Effector memory CD8-positive, alpha-beta T cell (primary cell): ENCODE results near the gene DNAH9.

Experiments used
- ATAC-seq: fragments of 150-1000 bp; cut with Tn5 transposase; replicated peaks from 2 replicates; pipeline ENCODE4 v1.10.0; 2021; ENCODE audit warnings: mild to moderate bottlenecking, moderate library complexity
- DNase-seq, 3 experiments: peaks; one replicate each; pipeline ENCODE4 v3.0.0; 2021
- H3K27ac Mint-ChIP-seq, 2 donors: one replicate each; pipeline ENCODE4 v1.8.0; 2022; ENCODE audit warnings: mild to moderate bottlenecking in 2 of 2, mixed read lengths in 2 of 2, moderate library complexity in 2 of 2
- H3K27me3 Mint-ChIP-seq, 2 donors: one replicate each; pipeline ENCODE4 v1.8.0; 2022; ENCODE audit warnings: mixed read lengths in 2 of 2
- H3K36me3 Mint-ChIP-seq: one replicate; pipeline ENCODE4 v1.8.0; 2022; ENCODE audit warnings: mild to moderate bottlenecking, moderate library complexity, mixed read lengths; ENCODE audit not compliant: insufficient read depth
- H3K4me1 Mint-ChIP-seq, 2 donors: one replicate each; pipeline ENCODE4 v1.8.0; 2022; ENCODE audit warnings: low read depth in 2 of 2, mixed read lengths in 2 of 2
- H3K4me3 Mint-ChIP-seq, 2 donors: one replicate each; pipeline ENCODE4 v1.8.0; 2022; ENCODE audit warnings: mild to moderate bottlenecking in 2 of 2, mixed read lengths in 2 of 2, moderate library complexity in 2 of 2
- H3K9me3 Mint-ChIP-seq, 2 donors: one replicate each; pipeline ENCODE4 v1.8.0; 2022; ENCODE audit warnings: mixed read lengths in 2 of 2

The DNAH9 gene

GRCh38 chr17:11622492-11622891, 24.2 kb downstream of the DNAH9 start:
- no peak for DNase-seq
- no peaks in the 10 kb centered on the region for H3K27me3 Mint-ChIP-seq
- no peak for ATAC-seq
- peaks cover 7 to 9% of the 10 kb centered on the region in 2 donors for H3K9me3 Mint-ChIP-seq
- H3K4me3 Mint-ChIP-seq = no peak overlapping the region
- H3K4me1 Mint-ChIP-seq = no peaks in the 10 kb centered on the region
- no peaks in the 10 kb centered on the region for H3K36me3 Mint-ChIP-seq
- H3K27ac Mint-ChIP-seq = no peak overlapping the region

DNA sequence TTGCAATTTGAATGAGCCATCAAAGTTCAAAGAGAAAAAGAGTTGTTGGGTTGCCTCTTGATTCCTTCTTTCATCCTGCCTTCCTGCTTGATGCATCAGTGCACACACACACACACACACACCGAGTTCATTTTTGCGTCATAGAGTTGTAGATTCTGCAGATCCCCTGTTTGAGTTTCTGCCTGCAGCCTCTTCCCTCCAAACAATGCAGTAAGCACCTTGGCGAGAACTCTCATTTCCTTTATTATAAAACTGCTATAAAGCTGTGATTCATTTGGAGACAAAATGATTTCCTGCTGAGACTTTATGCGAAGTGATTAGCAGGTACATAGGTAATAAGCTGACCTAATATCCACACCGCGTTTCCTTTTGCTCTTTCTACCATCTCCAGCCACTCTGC, 26.7 kb downstream of the DNAH9 start:
- Mint-ChIP-seq H3K36me3 (no peaks in the 10 kb centered on the region), H3K9me3 (peaks cover 7 to 9% of the 10 kb centered on the region in 2 donors), H3K27me3 (no peaks in the 10 kb centered on the region), H3K4me1 (no peaks in the 10 kb centered on the region), H3K27ac (no peak overlapping the region), H3K4me3 (no peak overlapping the region)
- ATAC-seq (no peak), DNase-seq (no peak)

- no peaks in the 10 kb centered on the region for H3K27me3 Mint-ChIP-seq
- no peak overlapping the region for H3K4me3 Mint-ChIP-seq
- H3K27ac Mint-ChIP-seq = no peak overlapping the region
- H3K4me1 Mint-ChIP-seq = no peaks in the 10 kb centered on the region
- peaks cover 7 to 9% of the 10 kb centered on the region in 2 donors for H3K9me3 Mint-ChIP-seq
- DNase-seq (no peak), ATAC-seq (no peak)
- no peaks in the 10 kb centered on the region for H3K36me3 Mint-ChIP-seq
Observed at GRCh38 chr17:11625878-11626277, 27.6 kb downstream of the DNAH9 start.

GRCh38 chr17:11627301-11627940, 29.2 kb downstream of the DNAH9 start:
- Mint-ChIP-seq H3K4me3 (no peak overlapping the region), H3K4me1 (no peaks in the 10 kb centered on the region), H3K27me3 (no peaks in the 10 kb centered on the region), H3K9me3 (peaks cover 7 to 9% of the 10 kb centered on the region in 2 donors), H3K27ac (no peak overlapping the region), H3K36me3 (no peaks in the 10 kb centered on the region)
- ATAC-seq = no peak
- no peak for DNase-seq

DNA sequence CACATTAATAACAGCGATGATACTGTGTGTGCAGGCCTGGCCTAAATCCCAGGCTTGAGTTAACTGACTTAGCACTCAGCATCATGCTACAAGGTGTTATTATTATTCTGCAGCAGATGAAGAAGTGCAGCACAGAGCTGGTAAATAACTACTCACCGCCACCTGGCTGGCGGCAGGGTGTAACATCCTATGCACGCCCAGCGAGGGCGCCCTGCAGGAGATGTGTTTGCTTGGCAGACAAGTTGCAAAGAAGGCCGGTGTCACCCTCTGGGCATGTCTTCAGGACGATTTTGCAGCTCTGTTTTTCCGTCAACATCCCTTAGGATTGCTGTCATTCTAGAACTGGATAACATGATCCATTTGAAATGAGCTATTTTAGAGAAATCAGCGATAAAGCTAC, 30.1 kb downstream of the DNAH9 start:
- ATAC-seq (no peak), DNase-seq (no peak)
- H3K36me3 Mint-ChIP-seq = no peaks in the 10 kb centered on the region
- H3K9me3 Mint-ChIP-seq = peaks cover 7 to 8% of the 10 kb centered on the region in 2 donors
- no peak overlapping the region for H3K4me3 Mint-ChIP-seq
- H3K4me1 Mint-ChIP-seq = no peaks in the 10 kb centered on the region
- no peaks in the 10 kb centered on the region for H3K27me3 Mint-ChIP-seq
- no peak overlapping the region for H3K27ac Mint-ChIP-seq

- no peak for ATAC-seq
Observed at GRCh38 chr17:11628831-11629230, 30.6 kb downstream of the DNAH9 start.

DNA sequence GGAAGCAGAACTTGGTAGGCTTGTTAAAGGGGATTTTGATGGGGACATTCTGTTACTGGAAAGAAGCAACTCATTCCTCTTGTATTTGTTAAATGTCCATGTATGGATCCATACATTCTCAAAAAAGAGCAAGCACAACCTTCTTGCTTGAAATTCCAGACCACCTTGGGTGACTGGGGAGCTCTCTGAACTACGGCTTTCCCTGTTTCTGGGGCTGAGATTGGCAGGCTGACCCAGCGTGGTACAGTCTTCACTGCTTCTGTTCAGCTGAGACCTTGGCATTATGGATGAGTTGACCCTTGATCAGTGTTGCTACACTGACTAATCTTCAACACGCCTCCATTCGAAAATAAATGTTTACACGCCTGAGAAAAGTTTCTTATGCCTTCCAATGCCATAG, 38.5 kb downstream of the DNAH9 start:
- no peaks in the 10 kb centered on the region for H3K27me3 Mint-ChIP-seq
- ATAC-seq = no peak

More at GRCh38 chr17:11628831-11629230, 30.6 kb downstream of the DNAH9 start:
- H3K36me3 Mint-ChIP-seq = no peaks in the 10 kb centered on the region
- H3K4me1 Mint-ChIP-seq = no peaks in the 10 kb centered on the region
- no peak overlapping the region for H3K4me3 Mint-ChIP-seq
- peaks cover 4 to 7% of the 10 kb centered on the region in 2 donors for H3K9me3 Mint-ChIP-seq
- no peak for DNase-seq
- no peak overlapping the region for H3K27ac Mint-ChIP-seq
- no peaks in the 10 kb centered on the region for H3K27me3 Mint-ChIP-seq

GRCh38 chr17:11637796-11638195, 39.5 kb downstream of the DNAH9 start:
- Mint-ChIP-seq H3K9me3 (peaks cover 10 to 12% of the 10 kb centered on the region in 2 donors), H3K27ac (no peak overlapping the region), H3K4me3 (no peak overlapping the region), H3K36me3 (no peaks in the 10 kb centered on the region), H3K4me1 (peaks cover 0 to 2% of the 10 kb centered on the region in 2 donors), H3K27me3 (no peaks in the 10 kb centered on the region)
- ATAC-seq (no peak), DNase-seq (no peak)

More for the DNA sequence above, 38.5 kb downstream of the DNAH9 start:
- no peaks in the 10 kb centered on the region for H3K36me3 Mint-ChIP-seq
- peaks cover 12 to 18% of the 10 kb centered on the region in 2 donors for H3K9me3 Mint-ChIP-seq
- H3K4me1 Mint-ChIP-seq = peaks cover 0 to 2% of the 10 kb centered on the region in 2 donors
- DNase-seq = no peak
- no peak overlapping the region for H3K27ac Mint-ChIP-seq
- no peak overlapping the region for H3K4me3 Mint-ChIP-seq

DNA sequence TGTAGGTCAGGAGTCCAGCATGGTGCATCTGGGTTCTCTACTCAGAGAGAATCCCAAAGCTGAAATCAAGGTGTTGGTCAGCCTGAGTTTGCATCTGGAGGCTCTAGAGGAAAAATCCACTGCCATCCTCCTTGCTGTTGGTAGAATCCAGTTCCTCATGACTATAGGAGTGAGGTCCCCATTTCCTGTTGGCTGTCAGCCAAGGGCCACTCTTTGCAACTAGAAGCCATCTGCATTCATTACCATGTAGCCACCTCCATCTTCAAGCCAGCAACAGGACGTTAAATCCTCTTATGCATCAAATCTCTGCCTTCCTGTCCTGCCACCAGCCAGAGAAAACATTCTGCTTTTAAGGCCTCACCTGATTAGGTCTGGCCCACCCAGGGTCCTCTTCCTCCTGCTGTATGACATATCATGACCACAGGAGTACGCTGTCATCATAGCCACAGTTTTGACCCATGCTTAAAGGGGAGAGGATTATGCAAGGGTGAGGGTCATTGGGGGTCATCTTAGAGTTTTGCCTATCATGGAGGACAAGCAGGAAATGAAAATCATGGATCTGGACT, 40.5 kb downstream of the DNAH9 start:
- no peaks in the 10 kb centered on the region for H3K36me3 Mint-ChIP-seq
- peaks cover 9 to 12% of the 10 kb centered on the region in 2 donors for H3K9me3 Mint-ChIP-seq
- no peaks in the 10 kb centered on the region for H3K27me3 Mint-ChIP-seq
- H3K27ac Mint-ChIP-seq = no peak overlapping the region
- ATAC-seq = no peak
- H3K4me1 Mint-ChIP-seq = peaks cover 0 to 2% of the 10 kb centered on the region in 2 donors
- H3K4me3 Mint-ChIP-seq = no peak overlapping the region
- no peak for DNase-seq

- DNase-seq (no peak), ATAC-seq (no peak)
- Mint-ChIP-seq H3K9me3 (peaks cover 6 to 12% of the 10 kb centered on the region in 2 donors), H3K27ac (no peak overlapping the region), H3K4me1 (peaks cover 0 to 2% of the 10 kb centered on the region in 2 donors), H3K4me3 (no peak overlapping the region), H3K36me3 (no peaks in the 10 kb centered on the region), H3K27me3 (no peaks in the 10 kb centered on the region)
Observed at GRCh38 chr17:11639736-11640462, 41.6 kb downstream of the DNAH9 start.

DNA sequence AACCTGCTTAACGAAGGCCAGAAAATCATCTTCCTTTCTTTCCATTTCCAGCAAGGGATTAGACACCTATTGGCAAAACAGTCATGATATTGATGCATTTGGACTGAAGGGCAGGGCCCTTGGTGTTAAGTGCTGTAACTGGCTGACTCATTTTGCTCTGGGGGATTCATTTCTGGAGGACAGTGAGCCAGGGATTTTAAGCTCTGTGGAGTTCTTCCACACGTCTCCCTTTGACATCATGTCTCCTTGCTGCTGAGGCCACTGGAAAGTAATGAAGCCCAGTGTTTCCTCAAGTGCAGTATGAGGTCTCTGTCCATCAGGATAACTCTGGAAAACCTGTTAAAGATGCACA, 42.2 kb downstream of the DNAH9 start:
- H3K36me3 Mint-ChIP-seq = no peaks in the 10 kb centered on the region
- H3K4me1 Mint-ChIP-seq = peaks cover 0 to 2% of the 10 kb centered on the region in 2 donors
- DNase-seq (no peak), ATAC-seq (no peak)
- no peak overlapping the region for H3K27ac Mint-ChIP-seq
- no peaks in the 10 kb centered on the region for H3K27me3 Mint-ChIP-seq
- H3K9me3 Mint-ChIP-seq = peaks cover 6 to 12% of the 10 kb centered on the region in 2 donors
- no peak overlapping the region for H3K4me3 Mint-ChIP-seq

DNA sequence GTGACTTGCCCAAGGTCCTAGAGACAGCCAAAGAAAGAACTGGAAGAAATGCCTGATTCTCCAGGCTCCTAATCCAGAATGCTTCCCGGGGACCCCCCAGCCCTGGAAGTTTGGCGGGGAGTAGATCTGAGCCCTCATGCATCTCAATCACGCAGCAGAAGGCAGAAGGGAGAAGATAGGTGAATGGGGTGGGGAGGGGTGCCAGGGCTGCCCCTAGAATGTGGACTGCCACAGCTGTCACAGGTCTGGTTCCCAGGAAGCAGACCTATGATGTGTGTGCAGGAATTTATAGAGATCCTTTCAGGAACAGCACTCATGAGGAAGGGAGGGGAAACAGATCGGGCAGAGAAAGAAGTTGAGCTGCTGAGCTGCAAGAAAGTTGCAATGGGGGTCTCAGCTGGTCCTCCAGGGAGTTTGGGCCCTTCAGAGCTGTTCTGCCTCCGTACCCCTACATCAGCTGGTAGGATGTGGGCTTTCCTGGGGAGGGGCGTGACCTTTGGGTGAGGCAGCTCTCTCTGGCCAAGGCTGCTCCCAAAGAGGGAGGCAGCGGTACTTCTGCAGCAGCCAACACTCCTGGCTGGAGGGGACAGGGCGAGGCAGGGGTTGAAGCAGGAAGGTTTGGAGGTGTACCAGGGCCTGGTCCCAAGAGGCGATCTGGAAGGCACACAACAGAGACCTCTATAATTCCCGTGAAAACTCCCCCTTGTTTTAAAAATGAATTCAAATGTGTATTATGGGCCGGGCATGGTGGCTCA, 43.4 kb downstream of the DNAH9 start:
- Mint-ChIP-seq H3K36me3 (no peaks in the 10 kb centered on the region), H3K9me3 (peaks cover 9 to 12% of the 10 kb centered on the region in 2 donors), H3K27ac (no peak overlapping the region), H3K4me3 (no peak overlapping the region), H3K4me1 (peaks cover 0 to 2% of the 10 kb centered on the region in 2 donors), H3K27me3 (no peaks in the 10 kb centered on the region)
- no peak for DNase-seq
- ATAC-seq = no peak

- Mint-ChIP-seq H3K9me3 (peaks cover 9 to 15% of the 10 kb centered on the region in 2 donors), H3K27me3 (no peaks in the 10 kb centered on the region), H3K27ac (no peak overlapping the region), H3K4me3 (no peak overlapping the region), H3K4me1 (peaks cover 0 to 2% of the 10 kb centered on the region in 2 donors), H3K36me3 (no peaks in the 10 kb centered on the region)
- DNase-seq = no peak
- ATAC-seq = no peak
Observed at GRCh38 chr17:11642655-11643054, 44.4 kb downstream of the DNAH9 start.
